Suprapubic skin (tissue), 4 donors: ENCODE results near the gene ZNF335. TPM values are rescaled to one million over a fixed set of nuclear protein-coding genes. Genes with fewer than 3 reads are reported as not detected.
"Not testable (repeated sequence)": the region's sequence is repeated elsewhere in the genome, so short reads cannot be mapped to it uniquely, and the experiment has no call there.

ENCODE experiments used
- DNase-seq, 2 donors: peaks; one replicate each; pipeline ENCODE4 v3.0.0-alpha.2; 2019; ENCODE audit warnings: low spot score in 2 of 2
- H3K27ac ChIP-seq: fragments of 200-600 bp; sonication (generic); one replicate; pipeline ENCODE4 v1.5.1; 2019
- H3K27me3 ChIP-seq: fragments of 200-600 bp; sonication (generic); one replicate; pipeline ENCODE4 v1.5.1; 2019
- H3K36me3 ChIP-seq: fragments of 200-600 bp; sonication (generic); one replicate; pipeline ENCODE4 v1.5.1; 2019
- H3K4me1 ChIP-seq: fragments of 200-600 bp; sonication (generic); one replicate; pipeline ENCODE4 v1.5.1; 2019
- H3K4me3 ChIP-seq: fragments of 200-600 bp; sonication (generic); one replicate; pipeline ENCODE4 v1.5.1; 2019; ENCODE audit warnings: mild to moderate bottlenecking
- H3K9me3 ChIP-seq: fragments of 200-600 bp; sonication (generic); one replicate; pipeline ENCODE4 v1.5.1; 2019
- CTCF ChIP-seq, 2 donors: fragments of 200-600 bp in 1 of 2; fragments of 450-650 bp in 1 of 2; sonication (generic) in 1 of 2; IDR thresholded peaks; one replicate each; pipeline ENCODE4 v1.5.1; 2016 to 2019; ENCODE audit warnings: antibody characterized with exemption in 2 of 2, mild to moderate bottlenecking in 1 of 2, moderate library complexity in 1 of 2
- EP300 ChIP-seq: sonication (generic); formaldehyde crosslinking; IDR thresholded peaks from one replicate; pipeline ENCODE4 v1.6.1; 2017; ENCODE audit warnings: antibody characterized with exemption
- POLR2A ChIP-seq, 2 donors: fragments of 450-650 bp; IDR thresholded peaks; one replicate each; pipeline ENCODE4 v1.6.1; 2017; ENCODE audit warnings: antibody characterized with exemption in 2 of 2, mild to moderate bottlenecking in 2 of 2, moderate library complexity in 2 of 2
- POLR2AphosphoS5 ChIP-seq, 3 donors: sonication (generic); formaldehyde crosslinking; IDR thresholded peaks; one replicate each; pipeline ENCODE4 v1.6.1; 2017; ENCODE audit warnings: antibody characterized with exemption in 3 of 3
- WGBS: methylation state at CpG from one replicate; pipeline ENCODE4 v1.1.5; 2018; 5-methylcytosine and 5-hydroxymethylcytosine counted together
- total RNA-seq, 4 donors: library from RNA; depleted of rRNA; stranded (reverse); fragments of >200 nt; gene quantifications; one replicate each; pipeline ENCODE4 v1.1.0, GENCODE V29; 2016

Gene ZNF335
- total RNA-seq, 4 donors from 2014 or later: 25.8 to 62.6 (median 35.1) TPM

- peaks cover 81% of the 10 kb centered on the region for H3K36me3 ChIP-seq
- DNase-seq: peak; percentile 63 to 75
- TF ChIP-seq POLR2AphosphoS5 (IDR thresholded peaks at IDR 0.05): no peak
Observed at GRCh38 chr20:45959126-45959525, 12.9 kb downstream of the ZNF335 start.

DNA sequence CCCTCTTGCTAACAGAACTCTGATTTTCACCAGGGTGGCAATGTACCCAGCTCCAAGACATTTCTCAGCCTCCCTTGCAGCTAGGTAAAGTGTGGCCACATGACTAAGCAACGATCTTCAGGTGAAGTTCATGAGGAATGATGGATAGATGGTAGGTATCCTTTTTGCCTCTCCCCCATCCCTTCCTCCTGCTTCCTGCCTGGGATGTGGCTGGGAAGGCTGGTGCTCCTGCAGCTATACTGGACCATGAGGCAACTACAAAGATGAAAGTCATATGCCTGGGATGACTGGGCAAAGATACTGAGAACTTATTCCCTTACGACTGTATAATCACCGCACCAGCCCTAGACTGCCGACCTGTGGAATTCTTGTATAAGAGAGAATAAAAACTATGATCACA is 13.4 kb downstream of the ZNF335 start:
- no peak for TF ChIP-seq POLR2AphosphoS5 (IDR thresholded peaks at IDR 0.05)
- no peak for TF ChIP-seq CTCF (IDR thresholded peaks at IDR 0.05)
- TF ChIP-seq POLR2A (IDR thresholded peaks at IDR 0.05): no peak
- no peak for TF ChIP-seq EP300
- WGBS: 100% methylated on average over 4 of the region's 4 CpGs

More at GRCh38 chr20:45959126-45959525, 12.9 kb downstream of the ZNF335 start:
- no peak overlapping the region for H3K4me3 ChIP-seq
- H3K9me3 ChIP-seq: no peaks in the 10 kb centered on the region
- H3K27me3 ChIP-seq: no peaks in the 10 kb centered on the region
- H3K27ac ChIP-seq: no peak overlapping the region
- H3K4me1 ChIP-seq: no peaks in the 10 kb centered on the region
- 86% methylated on average over 16 of the region's 16 CpGs for WGBS

GRCh38 chr20:45957021-45957941 is 14.7 kb downstream of the ZNF335 start:
- 81% methylated on average over 12 of the region's 19 CpGs for WGBS
- Histone ChIP-seq H3K4me3 (no peak overlapping the region), H3K27ac (no peak overlapping the region), H3K4me1 (no peaks in the 10 kb centered on the region), H3K36me3 (peaks cover 82% of the 10 kb centered on the region), H3K27me3 (no peaks in the 10 kb centered on the region), H3K9me3 (no peaks in the 10 kb centered on the region)
- DNase-seq: peak; percentile 57 to 69
- TF ChIP-seq POLR2A (IDR thresholded peaks at IDR 0.05) (no peak), EP300 (no peak), POLR2AphosphoS5 (IDR thresholded peaks at IDR 0.05) (no peak)

More for the DNA sequence above, 13.4 kb downstream of the ZNF335 start:
- H3K9me3 ChIP-seq: no peaks in the 10 kb centered on the region
- no peak overlapping the region for H3K27ac ChIP-seq
- peak; percentile 13 to 14 for DNase-seq
- H3K36me3 ChIP-seq: peaks cover 79% of the 10 kb centered on the region
- no peak overlapping the region for H3K4me3 ChIP-seq
- no peaks in the 10 kb centered on the region for H3K4me1 ChIP-seq
- no peaks in the 10 kb centered on the region for H3K27me3 ChIP-seq

GRCh38 chr20:45956326-45956725 is 15.7 kb downstream of the ZNF335 start:
- H3K36me3 ChIP-seq: peaks cover 82% of the 10 kb centered on the region
- 90% methylated on average over 10 of the region's 10 CpGs for WGBS
- H3K4me3 ChIP-seq, H3K27me3 ChIP-seq, H3K27ac ChIP-seq, H3K4me1 ChIP-seq, H3K9me3 ChIP-seq: not testable (repeated sequence)
- DNase-seq: peak in 1 of 2 donors; percentile 45

- H3K4me1 ChIP-seq: peaks cover 3% of the 10 kb centered on the region
- TF ChIP-seq EP300 (no peak), CTCF (IDR thresholded peaks at IDR 0.05) (no peak)
- WGBS: 77% methylated on average over 7 of the region's 9 CpGs
- peak in 1 of 2 donors; percentile 65 for DNase-seq
- H3K27ac ChIP-seq: no peak overlapping the region
- H3K4me3 ChIP-seq: no peak overlapping the region
- H3K27me3 ChIP-seq: no peaks in the 10 kb centered on the region
- peaks cover 82% of the 10 kb centered on the region for H3K36me3 ChIP-seq
- H3K9me3 ChIP-seq: no peaks in the 10 kb centered on the region
Observed at GRCh38 chr20:45953672-45954071, 18.3 kb downstream of the ZNF335 start.

GRCh38 chr20:45952861-45953260 is 19.1 kb downstream of the ZNF335 start:
- WGBS: 100% methylated on average over 1 of the region's 5 CpGs
- DNase-seq: no peak
- no peak overlapping the region for H3K27ac ChIP-seq
- no peak overlapping the region for H3K4me3 ChIP-seq
- H3K9me3 ChIP-seq: no peaks in the 10 kb centered on the region
- TF ChIP-seq POLR2AphosphoS5 (IDR thresholded peaks at IDR 0.05): no peak
- peaks cover 82% of the 10 kb centered on the region for H3K36me3 ChIP-seq
- H3K4me1 ChIP-seq: peaks cover 3% of the 10 kb centered on the region
- H3K27me3 ChIP-seq: no peaks in the 10 kb centered on the region

GRCh38 chr20:45951925-45952834 is 19.8 kb downstream of the ZNF335 start:
- peaks cover 82% of the 10 kb centered on the region for H3K36me3 ChIP-seq
- no peaks in the 10 kb centered on the region for H3K27me3 ChIP-seq
- 89% methylated on average over 19 of the region's 19 CpGs for WGBS
- no peak overlapping the region for H3K27ac ChIP-seq
- peaks cover 10% of the 10 kb centered on the region for H3K4me1 ChIP-seq
- H3K9me3 ChIP-seq: no peaks in the 10 kb centered on the region
- no peak for DNase-seq
- no peak for TF ChIP-seq POLR2AphosphoS5 (IDR thresholded peaks at IDR 0.05)
- no peak for TF ChIP-seq POLR2A (IDR thresholded peaks at IDR 0.05)
- no peak for TF ChIP-seq CTCF (IDR thresholded peaks at IDR 0.05)
- TF ChIP-seq EP300: no peak
- no peak overlapping the region for H3K4me3 ChIP-seq
